ENCODE data around the gene USP24.

DNA sequence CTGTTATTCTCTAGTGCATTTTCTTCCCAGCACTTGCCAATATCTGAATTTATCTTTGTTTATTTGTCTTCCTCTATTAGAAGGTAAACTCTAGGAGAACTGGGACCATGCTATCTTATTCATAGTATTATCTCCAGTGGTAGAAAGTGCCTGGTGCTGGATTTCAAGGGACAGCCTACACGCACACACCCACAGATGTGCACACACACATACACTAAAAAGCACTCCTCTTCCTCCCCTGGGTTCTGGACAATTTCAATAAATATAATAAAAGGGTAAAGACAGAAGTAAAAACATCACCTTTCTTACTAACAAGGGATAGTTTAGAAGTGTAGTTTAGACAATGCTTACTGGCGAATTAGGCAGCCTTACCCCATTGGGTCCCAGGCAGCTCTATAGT is 28.5 kb upstream of the USP24 start:
- TF ChIP-seq CTCF (IDR thresholded peaks at IDR 0.05) (no peak), POLR2A (IDR thresholded peaks at IDR 0.05) (no peak)
